ENCODE data around the gene ROBO1. TPM values are rescaled to one million over a fixed set of nuclear protein-coding genes. Genes with fewer than 3 reads are reported as not detected.
"Not testable (repeated sequence)": the region's sequence is repeated elsewhere in the genome, so short reads cannot be mapped to it uniquely, and the experiment has no call there.

Gene ROBO1
- total RNA-seq, 1 donor from 2014 or later = 7.1 TPM

DNA sequence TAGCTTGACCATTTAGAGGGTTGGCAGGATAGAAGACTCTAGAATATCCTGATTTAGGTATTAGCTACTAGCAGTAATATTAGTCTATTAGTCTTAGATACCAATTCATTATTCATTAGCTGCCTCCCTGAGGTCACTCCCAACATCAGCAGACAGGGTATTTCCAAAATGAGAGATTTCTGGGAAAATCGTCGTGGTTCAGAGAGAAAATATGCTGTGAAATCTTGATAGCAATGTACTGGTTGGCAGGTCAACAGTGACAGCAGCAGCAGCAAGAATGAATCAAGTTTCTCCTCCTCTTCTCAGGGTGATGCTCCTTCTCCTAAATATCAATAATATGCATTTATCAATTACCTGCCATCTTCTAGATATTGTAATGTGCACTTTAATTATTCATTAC, 41.3 kb upstream of the ROBO1 start:
- Histone ChIP-seq H3K36me3 (no peaks in the 10 kb centered on the region), H3K9me3 (replicated peaks) (peaks cover under 1% of the 10 kb centered on the region), H3K4me1 (no peaks in the 10 kb centered on the region), H3K27ac (replicated peaks) (no peak overlapping the region), H3K4me3 (no peak overlapping the region), H3K27me3 (ENCODE audit: low read depth) (no peaks in the 10 kb centered on the region)
- no peak for TF ChIP-seq CTCF (IDR thresholded peaks at IDR 0.05; ENCODE audit: borderline replicate concordance)
- DNase-seq = no peak
- intact Hi-C loops (cut with micrococcal nuclease) = no loop called here

DNA sequence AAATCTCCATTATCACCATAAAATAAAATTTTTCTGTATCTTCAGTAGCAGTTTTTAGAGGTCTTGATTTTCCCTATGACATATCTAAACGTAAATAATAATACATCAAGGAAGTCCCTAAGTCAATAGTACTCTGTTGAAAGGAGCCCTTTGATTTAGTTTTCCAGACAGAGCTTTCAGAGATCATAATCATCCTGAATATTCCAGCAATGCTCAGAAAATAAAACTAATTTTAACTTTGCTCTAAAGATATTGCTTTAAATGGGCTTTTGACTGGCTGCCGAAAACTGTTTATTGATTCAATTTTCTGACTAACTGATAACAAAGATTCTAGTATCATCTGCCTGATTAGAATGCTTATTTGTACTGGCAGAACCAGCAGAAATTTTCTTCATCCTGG, 40.7 kb upstream of the ROBO1 start:
- H3K27me3 ChIP-seq (ENCODE audit: low read depth) = no peaks in the 10 kb centered on the region
- no peak for TF ChIP-seq CTCF (IDR thresholded peaks at IDR 0.05; ENCODE audit: borderline replicate concordance)
- intact Hi-C loops (cut with micrococcal nuclease) = no loop called here
- DNase-seq = no peak
- H3K27ac ChIP-seq (replicated peaks) = no peak overlapping the region
- H3K9me3 ChIP-seq (replicated peaks) = no peaks in the 10 kb centered on the region
- H3K4me3 ChIP-seq = no peak overlapping the region
- H3K36me3 ChIP-seq = no peaks in the 10 kb centered on the region
- no peaks in the 10 kb centered on the region for H3K4me1 ChIP-seq

DNA sequence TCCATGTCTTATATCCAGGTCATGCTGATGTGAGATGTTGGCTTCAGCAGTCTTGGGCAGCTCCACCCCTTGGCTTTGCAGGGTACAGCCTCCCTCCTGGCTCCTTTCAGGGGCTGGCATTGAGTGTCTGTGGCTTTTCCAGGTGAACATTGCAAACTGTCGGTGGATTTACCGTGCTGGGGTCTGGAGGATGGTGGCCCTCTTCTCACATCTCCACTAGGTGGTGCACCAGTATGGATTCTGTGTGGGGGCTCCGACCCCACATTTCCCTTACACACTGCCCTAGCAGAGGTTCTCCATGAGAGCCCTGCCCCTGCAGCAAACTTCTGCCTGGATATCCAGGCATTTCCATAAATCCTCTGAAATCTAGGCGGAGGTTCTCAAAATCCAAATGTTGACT, 22.4 kb upstream of the ROBO1 start:
- H3K36me3 ChIP-seq; DNase-seq; intact Hi-C loops (cut with micrococcal nuclease); H3K9me3 ChIP-seq (replicated peaks); H3K4me3 ChIP-seq; H3K4me1 ChIP-seq; H3K27me3 ChIP-seq (ENCODE audit: low read depth); H3K27ac ChIP-seq (replicated peaks): not testable (repeated sequence)

- Histone ChIP-seq H3K9me3 (replicated peaks) (no peaks in the 10 kb centered on the region), H3K4me1 (no peaks in the 10 kb centered on the region), H3K27ac (replicated peaks) (no peak overlapping the region), H3K36me3 (no peaks in the 10 kb centered on the region), H3K27me3 (ENCODE audit: low read depth) (peaks cover 17% of the 10 kb centered on the region), H3K4me3 (no peak overlapping the region)
- intact Hi-C loops (cut with micrococcal nuclease) = no loop called here
- no peak for TF ChIP-seq CTCF (IDR thresholded peaks at IDR 0.05; ENCODE audit: borderline replicate concordance)
- DNase-seq = no peak
Measured at GRCh38 chr3:79773291-79773690, 5.5 kb upstream of the ROBO1 start.

- H3K9me3 ChIP-seq (replicated peaks) = no peaks in the 10 kb centered on the region
- H3K4me3 ChIP-seq = no peak overlapping the region
- peaks cover 57% of the 10 kb centered on the region for H3K27me3 ChIP-seq (ENCODE audit: low read depth)
- DNase-seq = no peak
- no peak overlapping the region for H3K27ac ChIP-seq (replicated peaks)
- peaks cover 15% of the 10 kb centered on the region for H3K4me1 ChIP-seq
- intact Hi-C loops (cut with micrococcal nuclease) = no loop called here
- no peaks in the 10 kb centered on the region for H3K36me3 ChIP-seq
- no peak for TF ChIP-seq CTCF (IDR thresholded peaks at IDR 0.05; ENCODE audit: borderline replicate concordance)
Measured at GRCh38 chr3:79769229-79769628, 1.4 kb upstream of the ROBO1 start.

GRCh38 chr3:79767194-79767904, 449 bp downstream of the ROBO1 start:
- intact Hi-C loops (cut with micrococcal nuclease) = no loop called here
- Histone ChIP-seq H3K4me1 (peaks cover 15% of the 10 kb centered on the region), H3K27ac (replicated peaks) (no peak overlapping the region), H3K9me3 (replicated peaks) (no peaks in the 10 kb centered on the region), H3K27me3 (ENCODE audit: low read depth) (peaks cover 66% of the 10 kb centered on the region), H3K36me3 (no peaks in the 10 kb centered on the region), H3K4me3 (peak overlapping the region; percentile 42)
- no peak for DNase-seq
- TF ChIP-seq CTCF (IDR thresholded peaks at IDR 0.05; ENCODE audit: borderline replicate concordance) = no peak

Data from left ventricle myocardium inferior (tissue), 1 donor.